RWPE2 (cell line): Measurements from ENCODE around the gene ZCCHC18.
"Not testable (repeated sequence)": the region's sequence is repeated elsewhere in the genome, so short reads cannot be mapped to it uniquely, and the experiment has no call there.

Source experiments
- ATAC-seq: fragments of 200-7000 bp; cut with Tn5 transposase; 3 replicates; pipeline ENCODE4 v1.9.1; 2021; ENCODE audit warnings: low read depth
- DNase-seq: peaks from one replicate; pipeline ENCODE4 v3.0.0-alpha.2; 2020; ENCODE audit warnings: low spot score
- H3K27ac ChIP-seq: fragments of 450-650 bp; 2 replicates; pipeline ENCODE4 v1.5.1; 2017; ENCODE audit warnings: mild to moderate bottlenecking; ENCODE audit not compliant: poor library complexity, severe bottlenecking
- H3K27me3 ChIP-seq: fragments of 250-450 bp; sonication (Bioruptor Pico); 2 replicates; pipeline ENCODE4 v1.5.1; 2021; ENCODE audit warnings: mild to moderate bottlenecking, moderate library complexity; ENCODE audit not compliant: insufficient read depth, poor library complexity, severe bottlenecking
- H3K36me3 ChIP-seq: fragments of 250-450 bp; sonication (Bioruptor Pico); 2 replicates; pipeline ENCODE4 v1.5.1; 2020; ENCODE audit warnings: low read depth, mild to moderate bottlenecking, moderate library complexity
- H3K4me1 ChIP-seq: fragments of 250-450 bp; sonication (Bioruptor Pico); 2 replicates; pipeline ENCODE4 v1.5.1; 2021; ENCODE audit warnings: mild to moderate bottlenecking, moderate library complexity; ENCODE audit not compliant: insufficient read depth, poor library complexity, severe bottlenecking
- H3K4me3 ChIP-seq: fragments of 250-450 bp; sonication (Bioruptor Pico); 2 replicates; pipeline ENCODE4 v1.5.1; 2021; ENCODE audit warnings: mild to moderate bottlenecking, moderate library complexity; ENCODE audit not compliant: severe bottlenecking
- H3K9me3 ChIP-seq: fragments of 250-450 bp; sonication (Bioruptor Pico); 2 replicates; pipeline ENCODE4 v1.5.1; 2021; ENCODE audit warnings: mild to moderate bottlenecking, moderate library complexity; ENCODE audit not compliant: severe bottlenecking
- TF ChIP-seq, protein P1 (sequence below): fragments of 450-650 bp; IDR thresholded peaks from one replicate; pipeline ENCODE4 v1.5.1; 2017; ENCODE audit warnings: mild to moderate bottlenecking, moderate library complexity; ENCODE audit not compliant: poor library complexity, severe bottlenecking

ZCCHC18 gene

DNA sequence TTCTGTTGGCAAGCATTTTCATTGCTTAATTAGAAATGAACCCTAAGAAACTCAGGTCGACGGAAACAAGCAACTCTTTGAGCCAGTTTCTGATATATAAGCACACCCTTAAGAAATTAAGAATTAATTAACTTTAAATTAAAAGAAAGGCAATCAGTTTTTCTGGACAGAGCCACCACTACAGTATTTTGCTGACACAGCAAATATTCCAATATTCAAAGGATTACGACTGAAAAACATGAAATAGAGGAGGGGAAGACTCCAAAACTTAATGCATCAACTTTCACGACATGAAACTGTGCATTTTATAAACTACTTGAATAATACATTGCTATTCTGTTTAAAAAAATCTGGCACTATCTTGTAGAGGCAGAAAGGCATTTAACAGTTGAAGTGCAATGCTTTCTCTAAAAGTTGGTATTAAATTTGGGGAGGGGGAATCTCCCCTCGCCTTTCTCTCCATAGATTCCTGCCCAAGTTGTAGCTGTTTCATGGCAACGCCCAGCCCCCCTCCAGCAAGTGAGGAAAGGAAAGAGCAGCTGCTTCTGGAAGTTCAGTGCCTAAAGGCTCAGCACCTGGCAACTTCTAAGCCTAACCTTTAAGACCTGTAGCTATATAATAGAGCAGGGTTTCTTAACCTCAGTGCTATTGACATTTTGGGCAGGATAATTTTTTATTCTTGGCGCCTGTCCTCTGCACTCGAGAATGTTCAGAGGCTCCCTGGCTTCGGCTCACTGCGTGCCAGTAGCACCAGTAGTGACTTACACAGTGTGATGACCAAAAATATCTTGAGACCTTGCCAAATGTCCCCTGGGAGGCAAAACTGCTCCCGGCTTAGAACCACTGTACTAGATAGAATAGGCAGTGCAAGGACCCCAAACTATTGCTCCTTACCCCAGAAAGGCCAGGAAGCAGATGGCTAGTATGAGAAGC, 6.7 kb upstream of the ZCCHC18 start:
- Histone ChIP-seq H3K9me3 (no peaks in the 10 kb centered on the region), H3K27ac (no peak overlapping the region), H3K4me1 (no peaks in the 10 kb centered on the region), H3K27me3 (no peaks in the 10 kb centered on the region), H3K36me3 (no peaks in the 10 kb centered on the region), H3K4me3 (no peak overlapping the region)
- ATAC-seq (no peak), DNase-seq (no peak)
- TF ChIP-seq, protein P1, sequence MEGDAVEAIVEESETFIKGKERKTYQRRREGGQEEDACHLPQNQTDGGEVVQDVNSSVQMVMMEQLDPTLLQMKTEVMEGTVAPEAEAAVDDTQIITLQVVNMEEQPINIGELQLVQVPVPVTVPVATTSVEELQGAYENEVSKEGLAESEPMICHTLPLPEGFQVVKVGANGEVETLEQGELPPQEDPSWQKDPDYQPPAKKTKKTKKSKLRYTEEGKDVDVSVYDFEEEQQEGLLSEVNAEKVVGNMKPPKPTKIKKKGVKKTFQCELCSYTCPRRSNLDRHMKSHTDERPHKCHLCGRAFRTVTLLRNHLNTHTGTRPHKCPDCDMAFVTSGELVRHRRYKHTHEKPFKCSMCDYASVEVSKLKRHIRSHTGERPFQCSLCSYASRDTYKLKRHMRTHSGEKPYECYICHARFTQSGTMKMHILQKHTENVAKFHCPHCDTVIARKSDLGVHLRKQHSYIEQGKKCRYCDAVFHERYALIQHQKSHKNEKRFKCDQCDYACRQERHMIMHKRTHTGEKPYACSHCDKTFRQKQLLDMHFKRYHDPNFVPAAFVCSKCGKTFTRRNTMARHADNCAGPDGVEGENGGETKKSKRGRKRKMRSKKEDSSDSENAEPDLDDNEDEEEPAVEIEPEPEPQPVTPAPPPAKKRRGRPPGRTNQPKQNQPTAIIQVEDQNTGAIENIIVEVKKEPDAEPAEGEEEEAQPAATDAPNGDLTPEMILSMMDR: no peak

DNA sequence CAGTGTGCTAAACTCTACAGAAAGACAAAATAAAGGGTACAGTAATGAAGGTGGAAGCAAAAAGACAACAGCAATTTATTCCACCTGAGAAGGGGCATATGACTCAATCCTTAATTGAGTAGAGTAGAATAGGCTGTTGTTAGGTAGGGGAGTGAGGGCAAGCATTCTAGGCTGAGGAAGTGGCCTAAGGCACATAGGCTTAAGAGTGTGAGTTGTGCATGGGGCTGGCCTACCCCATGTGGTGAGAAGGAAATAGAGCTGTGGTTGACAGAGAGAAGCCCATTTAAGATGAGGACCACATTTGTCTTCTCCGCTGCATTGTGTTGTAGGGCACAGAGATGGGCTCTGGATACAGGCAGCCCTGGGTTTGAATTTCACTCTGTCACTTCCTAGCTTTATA, 3.4 kb upstream of the ZCCHC18 start:
- Histone ChIP-seq H3K36me3 (no peaks in the 10 kb centered on the region), H3K4me3 (no peak overlapping the region), H3K27ac (no peak overlapping the region), H3K9me3 (no peaks in the 10 kb centered on the region), H3K27me3 (no peaks in the 10 kb centered on the region), H3K4me1 (no peaks in the 10 kb centered on the region)
- ATAC-seq: no peak
- DNase-seq: no peak
- TF ChIP-seq, protein P1: no peak

- not testable (repeated sequence) for H3K27ac ChIP-seq, H3K4me1 ChIP-seq, H3K27me3 ChIP-seq, ATAC-seq, H3K36me3 ChIP-seq, H3K4me3 ChIP-seq, DNase-seq, H3K9me3 ChIP-seq
Measured at GRCh38 chrX:104110491-104111240, 1.7 kb upstream of the ZCCHC18 start.

GRCh38 chrX:104113222-104113965, 1.1 kb downstream of the ZCCHC18 start:
- TF ChIP-seq, protein P1: peak; percentile 45
- Histone ChIP-seq H3K27ac (no peak overlapping the region), H3K4me3 (peak overlapping the region; percentile 14), H3K4me1 (no peaks in the 10 kb centered on the region), H3K9me3 (no peaks in the 10 kb centered on the region), H3K27me3 (no peaks in the 10 kb centered on the region), H3K36me3 (no peaks in the 10 kb centered on the region)
- DNase-seq (no peak), ATAC-seq (peak; percentile 81)

- H3K27ac ChIP-seq: no peak overlapping the region
- DNase-seq (no peak), ATAC-seq (no peak)
- no peak overlapping the region for H3K4me3 ChIP-seq
- no peaks in the 10 kb centered on the region for H3K36me3 ChIP-seq
- no peaks in the 10 kb centered on the region for H3K27me3 ChIP-seq
- H3K9me3 ChIP-seq: no peaks in the 10 kb centered on the region
- H3K4me1 ChIP-seq: no peaks in the 10 kb centered on the region
- TF ChIP-seq, protein P1: no peak
Measured at GRCh38 chrX:104117759-104118158, 5.4 kb downstream of the ZCCHC18 start.
